Trophoblast cell (in vitro differentiated cells and primary cell): Measurements from ENCODE around the gene RAB3IP.

Source experiments
- DNase-seq, 2 donors: peaks; one replicate each; pipeline ENCODE4 v3.0.0-alpha.2; 2016
- H2AFZ ChIP-seq: 2 replicates; pipeline ENCODE4 v1.6.1; 2013; ENCODE audit warnings: low read length, moderate library complexity, mild to moderate bottlenecking; ENCODE audit not compliant: insufficient read depth, poor library complexity
- H2AK5ac ChIP-seq: 2 replicates; pipeline ENCODE4 v1.6.1; 2013; ENCODE audit warnings: mild to moderate bottlenecking, low read length
- H2BK120ac ChIP-seq: 2 replicates; pipeline ENCODE4 v1.6.1; 2013; ENCODE audit warnings: low read length, mild to moderate bottlenecking, moderate library complexity; ENCODE audit not compliant: insufficient read depth, poor library complexity
- H2BK12ac ChIP-seq: 2 replicates; pipeline ENCODE4 v1.6.1; 2013; ENCODE audit warnings: mild to moderate bottlenecking, low read length, moderate library complexity
- H2BK5ac ChIP-seq: 2 replicates; pipeline ENCODE4 v1.6.1; 2013; ENCODE audit warnings: low read length, low read depth, moderate library complexity, mild to moderate bottlenecking; ENCODE audit not compliant: poor library complexity
- H3K14ac ChIP-seq: 2 replicates; pipeline ENCODE4 v1.6.1; 2013; ENCODE audit warnings: mild to moderate bottlenecking, low read length
- H3K18ac ChIP-seq: 2 replicates; pipeline ENCODE4 v1.6.1; 2013; ENCODE audit warnings: mild to moderate bottlenecking, low read length
- H3K23ac ChIP-seq: 2 replicates; pipeline ENCODE4 v1.6.1; 2013; ENCODE audit warnings: low read length
- H3K27ac ChIP-seq: 2 replicates; pipeline ENCODE4 v1.5.1; 2013; ENCODE audit warnings: low read depth, mild to moderate bottlenecking, inconsistent platforms, low read length, moderate library complexity
- H3K27me3 ChIP-seq: 2 replicates; pipeline ENCODE4 v1.6.1; 2013; ENCODE audit warnings: inconsistent platforms, mild to moderate bottlenecking, low read length, moderate library complexity; ENCODE audit not compliant: insufficient read depth
- H3K36me3 ChIP-seq, 2 experiments: 1 replicate in 1 of 2; 2 replicates in 1 of 2; pipeline ENCODE4 v1.6.1; 2013; ENCODE audit warnings: low read length in 2 of 2, mild to moderate bottlenecking in 2 of 2, moderate library complexity in 1 of 2; ENCODE audit not compliant: insufficient read depth in 2 of 2, control insufficient read depth in 1 of 2
- H3K4ac ChIP-seq: 2 replicates; pipeline ENCODE4 v1.6.1; 2013; ENCODE audit warnings: low read depth, mild to moderate bottlenecking, low read length, moderate library complexity
- H3K4me1 ChIP-seq, 2 experiments: 1 replicate in 1 of 2; 2 replicates in 1 of 2; pipeline ENCODE4 v1.6.1; 2013; ENCODE audit warnings: low read length in 2 of 2, mild to moderate bottlenecking in 2 of 2, moderate library complexity in 1 of 2; ENCODE audit not compliant: insufficient read depth in 2 of 2, control insufficient read depth in 1 of 2
- H3K4me2 ChIP-seq: 2 replicates; pipeline ENCODE4 v1.6.1; 2013; ENCODE audit warnings: inconsistent platforms, mild to moderate bottlenecking, low read length, moderate library complexity
- H3K4me3 ChIP-seq: 2 replicates; pipeline ENCODE4 v1.5.1; 2013; ENCODE audit warnings: mild to moderate bottlenecking, low read depth, low read length, inconsistent platforms
- H3K79me1 ChIP-seq: one replicate; pipeline ENCODE4 v1.6.1; 2013; ENCODE audit warnings: low read length
- H3K79me2 ChIP-seq: 2 replicates; pipeline ENCODE4 v1.6.1; 2013; ENCODE audit warnings: low read length, mild to moderate bottlenecking; ENCODE audit not compliant: control insufficient read depth, insufficient read depth, poor library complexity
- H3K9ac ChIP-seq: 2 replicates; pipeline ENCODE4 v1.6.1; 2013; ENCODE audit warnings: mild to moderate bottlenecking, low read length
- H3K9me3 ChIP-seq: 2 replicates; pipeline ENCODE4 v1.6.1; 2013; ENCODE audit warnings: low read depth, mild to moderate bottlenecking, control low read depth, inconsistent platforms, low read length; ENCODE audit not compliant: insufficient read depth
- H4K12ac ChIP-seq: 2 replicates; pipeline ENCODE4 v1.6.1; 2013; ENCODE audit warnings: low read depth, mild to moderate bottlenecking, low read length, moderate library complexity
- H4K8ac ChIP-seq: 2 replicates; pipeline ENCODE4 v1.6.1; 2013; ENCODE audit warnings: low read depth, mild to moderate bottlenecking, low read length, moderate library complexity
- H4K91ac ChIP-seq: one replicate; pipeline ENCODE4 v1.6.1; 2013; ENCODE audit warnings: low read depth, mild to moderate bottlenecking, low read length, moderate library complexity
- WGBS: extraction: QIAGEN DNeasy Blood & Tissue Kit; methylation state at CpG from one replicate; pipeline ENCODE4 v1.1.7; 2013; ENCODE audit warnings: missing lambda C conversion rate; ENCODE audit not compliant: insufficient read length, insufficient coverage; ENCODE audit errors: extremely low coverage; 5-methylcytosine and 5-hydroxymethylcytosine counted together

Gene RAB3IP

GRCh38 chr12:69866698-69867097, 128.0 kb downstream of the RAB3IP start:
- no CpG with 5 or more reads among the region's 4 CpGs for WGBS
- no peaks in the 10 kb centered on the region for H3K79me2 ChIP-seq
- no peak overlapping the region for H3K4me3 ChIP-seq
- no peak overlapping the region for H4K12ac ChIP-seq
- H2AFZ ChIP-seq = no peak overlapping the region
- no peak overlapping the region for H3K4ac ChIP-seq
- no peaks in the 10 kb centered on the region for H3K4me1 ChIP-seq
- no peaks in the 10 kb centered on the region for H3K27me3 ChIP-seq
- no peak for DNase-seq
- no peaks in the 10 kb centered on the region for H3K79me1 ChIP-seq
- no peak overlapping the region for H3K18ac ChIP-seq
- no peak overlapping the region for H2BK120ac ChIP-seq
- no peaks in the 10 kb centered on the region for H3K36me3 ChIP-seq
- H3K27ac ChIP-seq = no peak overlapping the region
- H4K91ac ChIP-seq = no peak overlapping the region
- no peak overlapping the region for H2AK5ac ChIP-seq
- no peak overlapping the region for H3K4me2 ChIP-seq
- no peak overlapping the region for H3K9ac ChIP-seq
- no peak overlapping the region for H4K8ac ChIP-seq
- H3K9me3 ChIP-seq = peaks cover 2% of the 10 kb centered on the region
- H2BK5ac ChIP-seq = no peak overlapping the region
- no peak overlapping the region for H3K14ac ChIP-seq
- no peak overlapping the region for H3K23ac ChIP-seq
- H2BK12ac ChIP-seq = no peak overlapping the region

DNA sequence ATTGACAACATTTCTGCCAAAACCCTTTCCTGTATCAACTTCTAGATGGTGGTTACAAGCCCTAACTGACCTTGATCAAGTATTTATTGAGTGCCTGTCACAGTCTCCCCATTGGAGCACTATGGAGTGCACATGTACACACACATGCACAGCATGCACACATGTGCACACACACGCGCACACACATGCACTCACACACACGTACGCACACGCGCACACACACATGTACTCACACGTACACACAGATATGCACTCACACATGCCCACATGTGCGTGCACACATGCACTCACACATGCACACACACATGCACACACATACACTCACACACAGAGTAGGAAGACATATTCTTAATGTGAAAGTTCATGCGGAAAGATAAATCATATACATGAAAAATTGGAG, 130.0 kb downstream of the RAB3IP start:
- H3K79me2 ChIP-seq = no peaks in the 10 kb centered on the region
- no peaks in the 10 kb centered on the region for H3K4me1 ChIP-seq
- H4K12ac ChIP-seq = no peak overlapping the region
- H2BK120ac ChIP-seq = no peak overlapping the region
- no peak overlapping the region for H2AK5ac ChIP-seq
- no peaks in the 10 kb centered on the region for H3K27me3 ChIP-seq
- peak overlapping the region; percentile 50 for H3K4me3 ChIP-seq
- no peak overlapping the region for H2BK5ac ChIP-seq
- H3K23ac ChIP-seq = no peak overlapping the region
- no peak overlapping the region for H3K9ac ChIP-seq
- no peaks in the 10 kb centered on the region for H3K79me1 ChIP-seq
- no peak overlapping the region for H4K8ac ChIP-seq
- H2AFZ ChIP-seq = no peak overlapping the region
- H3K4ac ChIP-seq = no peak overlapping the region
- no peaks in the 10 kb centered on the region for H3K36me3 ChIP-seq
- no peak for DNase-seq
- peaks cover 2% of the 10 kb centered on the region for H3K9me3 ChIP-seq
- no peak overlapping the region for H3K4me2 ChIP-seq
- H3K18ac ChIP-seq = no peak overlapping the region
- no CpG with 5 or more reads among the region's 9 CpGs for WGBS
- H2BK12ac ChIP-seq = no peak overlapping the region
- no peak overlapping the region for H4K91ac ChIP-seq
- H3K27ac ChIP-seq = no peak overlapping the region
- no peak overlapping the region for H3K14ac ChIP-seq

- Histone ChIP-seq H3K9me3 (peaks cover 2% of the 10 kb centered on the region), H3K27ac (no peak overlapping the region), H2AK5ac (no peak overlapping the region), H2BK12ac (no peak overlapping the region), H4K12ac (no peak overlapping the region), H3K4me2 (no peak overlapping the region), H3K27me3 (no peaks in the 10 kb centered on the region), H3K4me1 (no peaks in the 10 kb centered on the region), H2BK5ac (no peak overlapping the region), H3K4me3 (no peak overlapping the region), H2AFZ (no peak overlapping the region), H3K4ac (no peak overlapping the region), H3K36me3 (no peaks in the 10 kb centered on the region), H4K8ac (no peak overlapping the region), H3K14ac (no peak overlapping the region), H3K79me1 (no peaks in the 10 kb centered on the region), H3K23ac (no peak overlapping the region), H3K79me2 (no peaks in the 10 kb centered on the region), H3K18ac (no peak overlapping the region), H2BK120ac (no peak overlapping the region), H4K91ac (no peak overlapping the region), H3K9ac (no peak overlapping the region)
- WGBS = no CpG with 5 or more reads among the region's 3 CpGs
- peak in 1 of 2 donors; percentile 12 for DNase-seq
Measured at GRCh38 chr12:69872804-69873203, 134.1 kb downstream of the RAB3IP start.
